ENCODE measurements around the gene BMX. TPM values are rescaled to one million over a fixed set of nuclear protein-coding genes. Genes with fewer than 3 reads are reported as not detected.

BMX gene
- total and polyA plus RNA-seq, 9 of the 15 experiments (the other 6 are each of a cell fraction or from before 2014, with no cell fraction given) = 0.45 to 4.2 (median 1.8) TPM

DNA sequence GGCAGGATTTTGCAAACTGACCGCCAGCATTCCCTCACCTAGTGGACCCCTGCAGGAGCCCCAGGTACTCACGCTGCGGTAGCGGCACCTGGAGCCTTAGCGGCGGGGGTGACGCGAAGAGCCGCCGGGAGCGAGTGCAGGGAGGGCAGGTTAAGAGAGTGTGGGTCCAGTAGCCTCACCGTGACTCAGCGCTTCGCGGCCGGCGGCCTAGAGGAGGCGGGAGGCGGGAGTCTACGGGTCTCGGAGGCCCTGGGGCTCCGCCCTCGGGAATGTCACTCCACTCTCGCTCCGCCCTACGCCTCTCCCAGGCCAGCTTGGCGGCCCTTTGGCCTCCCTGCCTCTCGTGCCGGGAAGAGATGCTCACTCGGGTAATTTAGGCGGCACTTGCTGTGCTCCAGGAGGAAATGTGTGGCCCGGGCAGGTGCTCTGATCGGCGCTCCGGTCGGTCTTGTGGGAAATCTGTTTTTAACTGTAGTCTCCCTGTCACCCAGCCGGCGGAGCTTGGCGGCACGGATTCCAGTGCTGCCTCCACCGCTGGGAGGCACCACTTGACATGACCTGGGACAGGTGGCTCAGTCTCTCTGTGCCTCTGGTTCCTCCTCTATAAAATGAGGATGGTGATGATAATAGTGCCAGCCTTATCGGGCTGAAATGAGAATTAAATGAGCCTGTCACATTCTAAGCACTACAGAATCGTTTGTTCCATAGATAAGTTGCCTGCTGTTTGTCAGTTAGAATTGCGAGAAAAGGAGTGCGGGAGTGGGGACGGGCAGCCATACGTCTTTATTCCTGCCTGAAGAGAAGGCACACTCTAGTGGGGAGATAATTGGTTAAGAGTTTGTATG, 7.3 kb upstream of the BMX start, which contains the start of gene PIR (continued):
- TF ChIP-seq, protein P1, sequence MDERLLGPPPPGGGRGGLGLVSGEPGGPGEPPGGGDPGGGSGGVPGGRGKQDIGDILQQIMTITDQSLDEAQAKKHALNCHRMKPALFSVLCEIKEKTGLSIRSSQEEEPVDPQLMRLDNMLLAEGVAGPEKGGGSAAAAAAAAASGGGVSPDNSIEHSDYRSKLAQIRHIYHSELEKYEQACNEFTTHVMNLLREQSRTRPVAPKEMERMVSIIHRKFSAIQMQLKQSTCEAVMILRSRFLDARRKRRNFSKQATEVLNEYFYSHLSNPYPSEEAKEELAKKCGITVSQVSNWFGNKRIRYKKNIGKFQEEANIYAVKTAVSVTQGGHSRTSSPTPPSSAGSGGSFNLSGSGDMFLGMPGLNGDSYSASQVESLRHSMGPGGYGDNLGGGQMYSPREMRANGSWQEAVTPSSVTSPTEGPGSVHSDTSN (CRISPR knock-in tag; IDR thresholded peaks at IDR 0.05; ENCODE audit: low read depth) = 0 out of 2 replicates have a peak, but pooled peaks have one; percentile 15
- TF ChIP-seq, protein P1 (tag; conservative IDR thresholded peaks at IDR 0.05; ENCODE audit: low read depth) = peak; percentile 69
- TF ChIP-seq BHLHE40 (IDR thresholded peaks at IDR 0.05; ENCODE audit: low read length) = peak; percentile 66
- TF ChIP-seq SAFB2 (IDR thresholded peaks at IDR 0.05; ENCODE audit: borderline replicate concordance, low read depth, low read length, severe bottlenecking) = no peak
- TF ChIP-seq E2F3 (CRISPR knock-in tag; IDR thresholded peaks at IDR 0.05) = no peak
- no peak for TF ChIP-seq DDX20 (tag; IDR thresholded peaks at IDR 0.05; ENCODE audit: low read depth)
- TF ChIP-seq FOXP1 (CRISPR knock-in tag; IDR thresholded peaks at IDR 0.05) = no peak
- TF ChIP-seq ZNF644 (tag; IDR thresholded peaks at IDR 0.05; ENCODE audit: low read depth) = no peak
- TF ChIP-seq, protein P2, sequence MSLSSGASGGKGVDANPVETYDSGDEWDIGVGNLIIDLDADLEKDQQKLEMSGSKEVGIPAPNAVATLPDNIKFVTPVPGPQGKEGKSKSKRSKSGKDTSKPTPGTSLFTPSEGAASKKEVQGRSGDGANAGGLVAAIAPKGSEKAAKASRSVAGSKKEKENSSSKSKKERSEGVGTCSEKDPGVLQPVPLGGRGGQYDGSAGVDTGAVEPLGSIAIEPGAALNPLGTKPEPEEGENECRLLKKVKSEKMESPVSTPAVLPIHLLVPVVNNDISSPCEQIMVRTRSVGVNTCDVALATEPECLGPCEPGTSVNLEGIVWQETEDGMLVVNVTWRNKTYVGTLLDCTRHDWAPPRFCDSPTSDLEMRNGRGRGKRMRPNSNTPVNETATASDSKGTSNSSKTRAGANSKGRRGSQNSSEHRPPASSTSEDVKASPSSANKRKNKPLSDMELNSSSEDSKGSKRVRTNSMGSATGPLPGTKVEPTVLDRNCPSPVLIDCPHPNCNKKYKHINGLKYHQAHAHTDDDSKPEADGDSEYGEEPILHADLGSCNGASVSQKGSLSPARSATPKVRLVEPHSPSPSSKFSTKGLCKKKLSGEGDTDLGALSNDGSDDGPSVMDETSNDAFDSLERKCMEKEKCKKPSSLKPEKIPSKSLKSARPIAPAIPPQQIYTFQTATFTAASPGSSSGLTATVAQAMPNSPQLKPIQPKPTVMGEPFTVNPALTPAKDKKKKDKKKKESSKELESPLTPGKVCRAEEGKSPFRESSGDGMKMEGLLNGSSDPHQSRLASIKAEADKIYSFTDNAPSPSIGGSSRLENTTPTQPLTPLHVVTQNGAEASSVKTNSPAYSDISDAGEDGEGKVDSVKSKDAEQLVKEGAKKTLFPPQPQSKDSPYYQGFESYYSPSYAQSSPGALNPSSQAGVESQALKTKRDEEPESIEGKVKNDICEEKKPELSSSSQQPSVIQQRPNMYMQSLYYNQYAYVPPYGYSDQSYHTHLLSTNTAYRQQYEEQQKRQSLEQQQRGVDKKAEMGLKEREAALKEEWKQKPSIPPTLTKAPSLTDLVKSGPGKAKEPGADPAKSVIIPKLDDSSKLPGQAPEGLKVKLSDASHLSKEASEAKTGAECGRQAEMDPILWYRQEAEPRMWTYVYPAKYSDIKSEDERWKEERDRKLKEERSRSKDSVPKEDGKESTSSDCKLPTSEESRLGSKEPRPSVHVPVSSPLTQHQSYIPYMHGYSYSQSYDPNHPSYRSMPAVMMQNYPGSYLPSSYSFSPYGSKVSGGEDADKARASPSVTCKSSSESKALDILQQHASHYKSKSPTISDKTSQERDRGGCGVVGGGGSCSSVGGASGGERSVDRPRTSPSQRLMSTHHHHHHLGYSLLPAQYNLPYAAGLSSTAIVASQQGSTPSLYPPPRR (CRISPR knock-in tag; IDR thresholded peaks at IDR 0.05; ENCODE audit: borderline replicate concordance) = no peak
- peak; percentile 40; the same call in 1 of the 2 replicates for TF ChIP-seq SMARCE1 (IDR thresholded peaks at IDR 0.05)
- TF ChIP-seq, protein P3, sequence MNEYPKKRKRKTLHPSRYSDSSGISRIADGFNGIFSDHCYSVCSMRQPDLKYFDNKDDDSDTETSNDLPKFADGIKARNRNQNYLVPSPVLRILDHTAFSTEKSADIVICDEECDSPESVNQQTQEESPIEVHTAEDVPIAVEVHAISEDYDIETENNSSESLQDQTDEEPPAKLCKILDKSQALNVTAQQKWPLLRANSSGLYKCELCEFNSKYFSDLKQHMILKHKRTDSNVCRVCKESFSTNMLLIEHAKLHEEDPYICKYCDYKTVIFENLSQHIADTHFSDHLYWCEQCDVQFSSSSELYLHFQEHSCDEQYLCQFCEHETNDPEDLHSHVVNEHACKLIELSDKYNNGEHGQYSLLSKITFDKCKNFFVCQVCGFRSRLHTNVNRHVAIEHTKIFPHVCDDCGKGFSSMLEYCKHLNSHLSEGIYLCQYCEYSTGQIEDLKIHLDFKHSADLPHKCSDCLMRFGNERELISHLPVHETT (CRISPR knock-in tag; conservative IDR thresholded peaks at IDR 0.05 in 1 of 2, IDR thresholded peaks at IDR 0.05 in 1 of 2) = no peak
- no peak for TF ChIP-seq ZKSCAN1 (IDR thresholded peaks at IDR 0.05; ENCODE audit: low read depth, low read length)
- TF ChIP-seq RFX1 (IDR thresholded peaks at IDR 0.05) = no peak
- TF ChIP-seq SMARCC2 (IDR thresholded peaks at IDR 0.05; ENCODE audit: low read depth) = no peak
- TF ChIP-seq MEIS2 (IDR thresholded peaks at IDR 0.05; ENCODE audit: partially characterized antibody) = peak; percentile 49
- no peak for TF ChIP-seq TAF7 (tag; IDR thresholded peaks at IDR 0.05)
- peak; percentile 31; the same call in 1 of the 2 replicates for TF ChIP-seq TEAD2 (tag; IDR thresholded peaks at IDR 0.05)
- TF ChIP-seq NCOA1 (IDR thresholded peaks at IDR 0.05; ENCODE audit: low read depth) = no peak
